HG02981 (cell line): Measurements from ENCODE around the gene CFTR.
"Not testable (repeated sequence)": the region's sequence is repeated elsewhere in the genome, so short reads cannot be mapped to it uniquely, and the experiment has no call there.

Experiments
- ATAC-seq: cut with Tn5 transposase; IDR thresholded peaks from one replicate; pipeline ENCODE4 v1.9.1; 2021; ENCODE audit warnings: mild to moderate bottlenecking, moderate library complexity; ENCODE audit not compliant: unreplicated experiment

Gene CFTR

DNA sequence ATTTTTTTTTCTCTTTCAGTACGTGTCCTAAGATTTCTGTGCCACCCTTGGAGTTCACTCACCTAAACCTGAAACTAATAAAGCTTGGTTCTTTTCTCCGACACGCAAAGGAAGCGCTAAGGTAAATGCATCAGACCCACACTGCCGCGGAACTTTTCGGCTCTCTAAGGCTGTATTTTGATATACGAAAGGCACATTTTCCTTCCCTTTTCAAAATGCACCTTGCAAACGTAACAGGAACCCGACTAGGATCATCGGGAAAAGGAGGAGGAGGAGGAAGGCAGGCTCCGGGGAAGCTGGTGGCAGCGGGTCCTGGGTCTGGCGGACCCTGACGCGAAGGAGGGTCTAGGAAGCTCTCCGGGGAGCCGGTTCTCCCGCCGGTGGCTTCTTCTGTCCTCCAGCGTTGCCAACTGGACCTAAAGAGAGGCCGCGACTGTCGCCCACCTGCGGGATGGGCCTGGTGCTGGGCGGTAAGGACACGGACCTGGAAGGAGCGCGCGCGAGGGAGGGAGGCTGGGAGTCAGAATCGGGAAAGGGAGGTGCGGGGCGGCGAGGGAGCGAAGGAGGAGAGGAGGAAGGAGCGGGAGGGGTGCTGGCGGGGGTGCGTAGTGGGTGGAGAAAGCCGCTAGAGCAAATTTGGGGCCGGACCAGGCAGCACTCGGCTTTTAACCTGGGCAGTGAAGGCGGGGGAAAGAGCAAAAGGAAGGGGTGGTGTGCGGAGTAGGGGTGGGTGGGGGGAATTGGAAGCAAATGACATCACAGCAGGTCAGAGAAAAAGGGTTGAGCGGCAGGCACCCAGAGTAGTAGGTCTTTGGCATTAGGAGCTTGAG is at the start of gene CFTR:
Gene CFTR (plus strand): TSS at position 801 of the 830 bp plus-strand sequence. CDS start 70 bp downstream, outside the sequence.
- no peak for ATAC-seq

GRCh38 chr7:117435475-117436043 is 44.3 kb upstream of the CFTR start:
- peak; percentile 97 for ATAC-seq

GRCh38 chr7:117444646-117445045 is 35.2 kb upstream of the CFTR start:
- no peak for ATAC-seq

GRCh38 chr7:117445206-117445605 is 34.6 kb upstream of the CFTR start:
- no peak for ATAC-seq

DNA sequence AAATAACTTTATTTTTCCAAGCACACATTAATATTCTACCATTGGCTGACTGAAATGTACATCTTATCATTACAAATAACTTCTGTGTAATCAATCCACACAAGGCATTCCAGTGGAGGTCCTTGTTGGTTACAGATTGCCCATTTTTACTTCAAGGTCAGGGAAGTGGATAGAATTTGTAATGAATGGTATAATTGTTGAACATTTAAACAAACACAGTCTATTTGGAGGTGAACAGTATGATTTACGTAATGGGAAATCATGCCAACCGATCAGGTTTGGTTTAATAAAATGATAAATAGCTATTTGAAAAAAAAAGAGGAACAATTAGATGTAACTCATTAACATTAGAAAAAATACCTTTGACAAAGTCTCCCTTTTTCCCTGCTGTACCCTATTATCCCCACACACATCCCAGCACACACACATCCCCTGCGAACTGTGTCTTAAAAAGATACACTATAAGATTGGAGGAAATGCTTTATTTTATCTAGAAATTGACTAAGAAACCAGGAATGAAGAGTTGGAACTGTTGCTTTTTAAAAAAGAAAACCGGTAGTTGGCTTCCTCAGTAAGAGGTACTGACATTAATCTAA is 33.5 kb upstream of the CFTR start:
- ATAC-seq = no peak

- ATAC-seq = no peak
These were observed 31.2 kb upstream of the CFTR start for GRCh38 chr7:117448655-117449054.

GRCh38 chr7:117458977-117459583 is 20.7 kb upstream of the CFTR start:
- peak; percentile 57 for ATAC-seq

- ATAC-seq = no peak
These were observed 20.1 kb upstream of the CFTR start for GRCh38 chr7:117459735-117460134.

GRCh38 chr7:117460815-117461214 is 19.0 kb upstream of the CFTR start:
- ATAC-seq = not testable (repeated sequence)

DNA sequence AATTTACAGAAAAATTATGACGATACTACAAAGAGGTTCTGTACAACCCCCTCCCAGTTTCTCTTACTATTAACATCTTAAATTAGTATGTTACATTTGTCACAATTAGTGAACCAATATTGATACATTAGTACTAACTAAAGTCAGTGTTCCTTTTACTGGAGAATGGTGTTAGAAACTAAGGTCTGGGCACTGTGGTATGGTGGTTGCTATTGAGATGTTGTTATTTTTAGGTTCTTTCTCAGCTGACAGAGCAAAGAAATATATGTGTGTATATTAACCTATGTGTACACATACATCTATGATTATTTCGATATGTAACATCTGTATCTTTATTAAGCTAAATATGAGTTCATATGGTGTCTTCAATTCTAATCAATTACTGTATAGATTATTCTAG is 11.7 kb upstream of the CFTR start:
- no peak for ATAC-seq

- ATAC-seq = no peak
These were observed 9.0 kb upstream of the CFTR start for GRCh38 chr7:117470777-117471176.

- no peak for ATAC-seq
These were observed 7.5 kb upstream of the CFTR start for GRCh38 chr7:117472335-117472734.

DNA sequence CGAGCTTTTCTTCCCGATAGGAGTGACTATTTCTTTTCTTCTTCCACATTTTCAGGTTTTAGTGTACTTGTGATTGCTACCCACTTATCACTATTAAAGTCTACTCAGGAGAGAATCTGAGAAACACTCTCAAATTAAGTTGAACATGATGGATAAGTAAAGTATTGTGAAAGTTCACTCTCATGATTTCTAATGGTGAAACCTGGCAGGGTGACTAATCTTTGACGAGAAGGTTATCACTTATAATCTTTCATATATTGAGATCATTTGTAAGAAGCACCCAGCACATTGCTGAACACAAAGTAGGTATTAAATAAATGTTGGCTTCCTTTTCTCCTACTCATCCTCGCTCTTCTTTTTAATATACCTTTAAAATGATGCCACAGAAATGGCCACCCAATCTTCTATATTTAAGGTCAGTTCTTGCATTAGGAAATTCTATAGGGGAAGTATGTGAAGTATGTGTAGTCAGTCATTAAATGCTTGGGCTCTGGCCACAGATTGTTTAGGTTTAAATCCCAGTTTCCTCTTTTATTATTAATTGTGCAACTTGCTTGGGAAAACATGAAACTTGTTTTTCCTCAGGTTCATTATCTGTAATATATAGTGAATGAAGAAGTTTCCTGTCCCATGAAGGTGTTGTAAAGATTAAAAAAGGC is 3.1 kb upstream of the CFTR start:
- ATAC-seq = no peak

DNA sequence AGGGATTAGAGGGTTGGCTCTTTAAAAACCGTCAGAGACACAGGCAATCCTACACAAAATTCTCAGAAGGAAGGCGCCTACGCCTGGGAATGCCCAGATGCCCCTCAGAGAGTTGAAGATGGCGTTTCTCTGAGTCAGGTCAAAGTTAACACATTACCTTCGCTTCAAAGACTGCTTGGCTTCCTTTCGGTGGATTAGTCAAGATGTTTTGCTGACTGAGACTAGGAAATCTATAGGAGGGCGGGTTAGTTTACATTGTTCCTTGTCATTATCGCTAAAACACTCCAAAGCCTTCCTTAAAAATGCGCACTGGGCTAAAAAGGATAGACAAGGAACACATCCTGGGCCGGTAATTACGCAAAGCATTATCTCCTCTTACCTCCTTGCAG is 995 bp upstream of the CFTR start:
- no peak for ATAC-seq

DNA sequence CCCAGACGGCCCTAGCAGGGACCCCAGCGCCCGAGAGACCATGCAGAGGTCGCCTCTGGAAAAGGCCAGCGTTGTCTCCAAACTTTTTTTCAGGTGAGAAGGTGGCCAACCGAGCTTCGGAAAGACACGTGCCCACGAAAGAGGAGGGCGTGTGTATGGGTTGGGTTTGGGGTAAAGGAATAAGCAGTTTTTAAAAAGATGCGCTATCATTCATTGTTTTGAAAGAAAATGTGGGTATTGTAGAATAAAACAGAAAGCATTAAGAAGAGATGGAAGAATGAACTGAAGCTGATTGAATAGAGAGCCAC is 184 bp downstream of the CFTR start:
- ATAC-seq = no peak

- no peak for ATAC-seq
These were observed 1.2 kb downstream of the CFTR start for GRCh38 chr7:117480978-117481377.

DNA sequence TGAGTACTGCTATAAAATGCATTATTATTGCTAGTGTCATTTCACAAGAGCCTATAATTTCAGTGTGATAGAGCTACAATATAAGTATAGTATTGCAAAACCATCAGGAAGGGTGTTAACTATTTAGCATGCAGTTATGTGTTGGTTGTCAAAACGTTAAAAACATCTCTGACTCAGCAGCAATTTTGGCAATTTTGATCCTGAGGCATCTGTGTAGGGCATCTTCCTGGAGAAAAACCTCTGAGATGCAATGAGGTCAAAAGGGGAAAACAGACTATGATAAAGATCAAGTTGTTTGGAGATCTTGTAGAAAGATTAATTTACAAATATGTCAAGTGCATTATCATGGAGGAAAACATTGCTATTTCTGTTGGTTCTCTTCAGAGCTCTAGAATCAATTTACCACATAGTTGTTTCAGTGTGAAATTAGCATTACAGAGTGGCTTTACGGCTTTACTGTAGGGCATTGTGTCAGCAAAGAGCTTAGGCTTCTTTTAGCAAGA is 5.3 kb downstream of the CFTR start:
- ATAC-seq = no peak

DNA sequence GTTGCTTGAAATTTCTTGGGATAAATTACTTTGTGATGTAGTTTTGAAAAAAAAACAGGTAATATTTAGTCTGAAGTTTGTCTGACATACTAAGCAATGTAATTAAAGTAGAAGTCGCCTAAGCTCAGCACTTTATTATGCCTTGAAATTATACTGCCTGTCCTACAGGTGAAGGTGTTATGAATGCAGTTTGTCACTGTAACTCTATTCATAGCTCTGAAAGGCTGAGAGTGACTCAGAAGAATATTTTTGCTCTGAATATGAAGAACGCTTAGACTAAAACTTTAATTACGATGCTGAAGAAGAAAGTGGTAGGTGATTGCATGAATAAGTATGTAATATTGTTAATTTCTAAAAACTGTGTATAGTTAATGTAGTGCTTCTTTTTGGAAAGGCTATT is 9.2 kb downstream of the CFTR start:
- no peak for ATAC-seq

DNA sequence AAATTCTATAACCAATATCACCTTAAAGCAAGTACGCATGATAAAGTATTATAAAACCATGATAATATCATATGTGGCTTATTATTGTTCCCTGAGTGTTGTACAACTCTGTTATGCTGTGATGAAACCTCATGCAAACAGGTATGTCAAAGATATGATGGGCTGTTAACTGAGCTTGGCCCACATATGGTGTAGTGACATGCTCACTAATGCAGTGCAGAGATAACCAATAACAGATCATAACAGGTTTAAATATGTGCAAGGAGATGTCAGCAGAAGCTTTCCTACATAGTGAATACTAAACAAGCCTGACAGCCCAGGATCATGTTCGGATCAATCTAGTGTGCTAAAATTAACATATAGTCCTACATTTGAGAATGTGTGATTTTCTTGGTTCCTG is 9.6 kb downstream of the CFTR start:
- no peak for ATAC-seq

DNA sequence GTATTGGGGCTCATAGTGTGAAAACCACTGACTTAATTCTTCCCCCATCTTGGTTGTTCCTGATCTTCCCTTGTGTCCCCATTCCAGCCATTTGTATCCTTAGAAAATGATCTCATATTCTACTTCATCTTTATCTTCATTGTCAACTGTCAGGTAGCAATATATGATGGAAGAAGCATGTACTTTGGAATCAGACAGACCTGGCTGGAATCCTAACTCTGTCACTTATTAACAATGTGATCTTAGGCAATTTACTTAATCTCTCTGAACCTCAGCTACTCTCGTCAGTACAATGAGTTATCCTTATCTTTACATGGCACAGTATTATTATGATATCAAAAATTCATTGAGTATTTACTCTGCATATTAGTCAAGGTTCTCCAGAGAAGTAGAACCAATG is 10.1 kb downstream of the CFTR start:
- no peak for ATAC-seq

DNA sequence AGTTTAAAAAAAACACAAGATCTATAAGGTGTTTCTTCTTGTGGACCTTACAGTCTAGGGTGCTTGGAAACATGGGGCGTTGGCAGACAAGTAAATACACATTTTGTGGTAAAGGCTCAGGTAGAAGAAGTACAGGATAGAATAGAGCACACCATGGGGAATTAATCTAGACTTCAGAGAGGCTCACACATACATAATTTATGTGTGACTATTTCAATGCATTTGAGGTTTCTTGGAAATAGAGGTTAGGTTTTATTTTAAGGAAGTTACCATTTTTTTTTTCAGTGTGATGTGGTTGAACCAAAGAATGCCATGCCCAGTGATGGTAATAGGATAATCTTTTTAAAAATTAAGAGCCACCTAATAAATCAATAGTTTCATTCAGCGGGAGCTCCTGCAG is 12.8 kb downstream of the CFTR start:
- no peak for ATAC-seq
